Sigmoid colon (tissue), 4 donors: Measurements from ENCODE around the gene FAM83G.

Experiments used
- EP300 ChIP-seq, 4 donors: sonication (generic); formaldehyde crosslinking; IDR thresholded peaks; one replicate each; pipeline ENCODE4 v1.6.1; 2017; ENCODE audit warnings: antibody characterized with exemption in 4 of 4
- POLR2A ChIP-seq, 2 donors: fragments of 450-650 bp; IDR thresholded peaks; one replicate each; pipeline ENCODE4 v1.6.1; 2016; ENCODE audit warnings: antibody characterized with exemption in 2 of 2, mild to moderate bottlenecking in 2 of 2, moderate library complexity in 2 of 2
- POLR2AphosphoS5 ChIP-seq, 4 donors: sonication (generic); formaldehyde crosslinking; IDR thresholded peaks; one replicate each; pipeline ENCODE4 v1.6.1; 2017; ENCODE audit warnings: antibody characterized with exemption in 4 of 4
- TF ChIP-seq, protein P1 (sequence below), 4 experiments: fragments of 450-650 bp in 3 of 4; fragments of 200-600 bp in 1 of 4; IDR thresholded peaks; one replicate each; pipeline ENCODE4 v1.5.1; 2016 to 2019; ENCODE audit warnings: antibody characterized with exemption in 4 of 4, mild to moderate bottlenecking in 3 of 4, moderate library complexity in 2 of 4

DNA sequence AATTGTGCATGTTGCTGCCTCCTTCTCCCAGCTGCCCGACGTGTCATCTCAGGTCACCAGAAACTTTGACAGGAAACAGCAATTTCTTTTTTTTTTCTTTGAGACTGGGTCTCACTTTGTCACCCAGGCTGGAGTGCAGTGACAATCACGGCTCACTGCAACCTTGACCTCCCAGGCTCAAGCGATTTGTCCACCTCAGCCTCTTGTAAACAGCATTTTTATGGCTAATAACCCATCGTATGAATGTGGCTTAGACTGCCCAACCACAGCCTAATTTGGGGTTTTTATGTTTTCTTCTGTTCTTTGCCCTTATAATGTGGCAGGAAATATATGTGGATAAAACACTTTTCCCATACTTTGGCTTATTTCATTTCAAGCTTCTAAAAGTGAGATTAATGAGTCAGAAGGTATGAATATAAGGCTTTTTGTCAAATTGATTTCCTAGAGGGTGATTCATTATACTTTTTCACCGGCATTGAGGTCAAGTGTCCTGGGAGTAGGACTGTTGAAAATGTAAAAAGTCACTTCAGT, 83.6 kb downstream of the FAM83G start:
- TF ChIP-seq, protein P1, sequence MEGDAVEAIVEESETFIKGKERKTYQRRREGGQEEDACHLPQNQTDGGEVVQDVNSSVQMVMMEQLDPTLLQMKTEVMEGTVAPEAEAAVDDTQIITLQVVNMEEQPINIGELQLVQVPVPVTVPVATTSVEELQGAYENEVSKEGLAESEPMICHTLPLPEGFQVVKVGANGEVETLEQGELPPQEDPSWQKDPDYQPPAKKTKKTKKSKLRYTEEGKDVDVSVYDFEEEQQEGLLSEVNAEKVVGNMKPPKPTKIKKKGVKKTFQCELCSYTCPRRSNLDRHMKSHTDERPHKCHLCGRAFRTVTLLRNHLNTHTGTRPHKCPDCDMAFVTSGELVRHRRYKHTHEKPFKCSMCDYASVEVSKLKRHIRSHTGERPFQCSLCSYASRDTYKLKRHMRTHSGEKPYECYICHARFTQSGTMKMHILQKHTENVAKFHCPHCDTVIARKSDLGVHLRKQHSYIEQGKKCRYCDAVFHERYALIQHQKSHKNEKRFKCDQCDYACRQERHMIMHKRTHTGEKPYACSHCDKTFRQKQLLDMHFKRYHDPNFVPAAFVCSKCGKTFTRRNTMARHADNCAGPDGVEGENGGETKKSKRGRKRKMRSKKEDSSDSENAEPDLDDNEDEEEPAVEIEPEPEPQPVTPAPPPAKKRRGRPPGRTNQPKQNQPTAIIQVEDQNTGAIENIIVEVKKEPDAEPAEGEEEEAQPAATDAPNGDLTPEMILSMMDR (IDR thresholded peaks at IDR 0.05): no peak
- TF ChIP-seq POLR2AphosphoS5 (IDR thresholded peaks at IDR 0.05): no peak
- no peak for TF ChIP-seq POLR2A (IDR thresholded peaks at IDR 0.05)
- TF ChIP-seq EP300 (IDR thresholded peaks at IDR 0.05): no peak
